DMS53 treated with DMSO at 0.1 percent for 48 hours (cell line): ENCODE results near the gene NOP14.
"Not testable (repeated sequence)": the region's sequence is repeated elsewhere in the genome, so short reads cannot be mapped to it uniquely, and the experiment has no call there.

ENCODE experiments used
- DNase-seq: peaks from one replicate; lab custom pipeline; 2025; ENCODE audit not compliant: unreplicated experiment; lab: John Stamatoyannopoulos, UW

The NOP14 gene

GRCh38 chr4:2932951-2933565 lies 30.1 kb downstream of the NOP14 start:
- DNase-seq, result no peak

- DNase-seq, result no peak
Measured at GRCh38 chr4:2932321-2932950, 30.8 kb downstream of the NOP14 start.

- DNase-seq, result no peak
Measured at GRCh38 chr4:2931512-2932301, 31.5 kb downstream of the NOP14 start.

GRCh38 chr4:2930758-2931511 lies 32.3 kb downstream of the NOP14 start:
- DNase-seq, result peak; percentile 95

GRCh38 chr4:2930135-2930757 lies 33.0 kb downstream of the NOP14 start:
- peak; percentile 96 for DNase-seq

- DNase-seq, result no peak
Measured at GRCh38 chr4:2929469-2929868, 33.7 kb downstream of the NOP14 start.

GRCh38 chr4:2928242-2929176 lies 34.7 kb downstream of the NOP14 start:
- no peak for DNase-seq

- no peak for DNase-seq
Measured at GRCh38 chr4:2927696-2928075, 35.5 kb downstream of the NOP14 start.

- DNase-seq, result no peak
Measured at GRCh38 chr4:2927016-2927695, 36.0 kb downstream of the NOP14 start.

- no peak for DNase-seq
Measured at GRCh38 chr4:2925931-2926860, 37.0 kb downstream of the NOP14 start.

- DNase-seq, result no peak
Measured at GRCh38 chr4:2925496-2925895, 37.7 kb downstream of the NOP14 start.

- no peak for DNase-seq
Measured at GRCh38 chr4:2924765-2925301, 38.4 kb downstream of the NOP14 start.

GRCh38 chr4:2924286-2924685 lies 38.9 kb downstream of the NOP14 start:
- DNase-seq, result no peak

- DNase-seq, result no peak
Measured at GRCh38 chr4:2923668-2924173, 39.5 kb downstream of the NOP14 start.

GRCh38 chr4:2923141-2923551 lies 40.1 kb downstream of the NOP14 start:
- DNase-seq, result no peak

- not testable (repeated sequence) for DNase-seq
Measured at GRCh38 chr4:2922453-2923101, 40.6 kb downstream of the NOP14 start.

GRCh38 chr4:2918714-2919113 lies 44.5 kb downstream of the NOP14 start:
- not testable (repeated sequence) for DNase-seq
